HEK293T (cell line): ENCODE measurements around the gene MYH7.

Experiments
- ARNT ChIP-seq: fragments of 450-650 bp; IDR thresholded peaks from 2 replicates; pipeline ENCODE4 v1.6.1; 2017; ENCODE audit warnings: mild to moderate bottlenecking
- BHLHE40 ChIP-seq: fragments of 450-650 bp; IDR thresholded peaks from 2 replicates; pipeline ENCODE4 v1.6.1; 2016; ENCODE audit warnings: mild to moderate bottlenecking, moderate library complexity, borderline replicate concordance
- CTBP1 ChIP-seq: fragments of 450-650 bp; IDR thresholded peaks from 2 replicates; pipeline ENCODE4 v1.6.1; 2016; ENCODE audit warnings: borderline replicate concordance
- ELF4 ChIP-seq: fragments of 450-650 bp; IDR thresholded peaks from 2 replicates; pipeline ENCODE4 v1.6.1; 2017; ENCODE audit warnings: antibody characterized with exemption
- FOXA1 ChIP-seq: fragments of 450-650 bp; IDR thresholded peaks from 2 replicates; pipeline ENCODE4 v1.6.1; 2016; ENCODE audit warnings: mild to moderate bottlenecking
- FOXM1 ChIP-seq: fragments of 450-650 bp; IDR thresholded peaks from 2 replicates; pipeline ENCODE4 v1.6.1; 2017; ENCODE audit warnings: mild to moderate bottlenecking, borderline replicate concordance
- HDGF ChIP-seq: fragments of 450-650 bp; IDR thresholded peaks from 2 replicates; pipeline ENCODE4 v1.6.1; 2017; ENCODE audit warnings: antibody characterized with exemption, borderline replicate concordance
- SUZ12 ChIP-seq: fragments of 450-650 bp; IDR thresholded peaks from 2 replicates; pipeline ENCODE4 v1.6.1; 2016; ENCODE audit warnings: mild to moderate bottlenecking
- TARDBP ChIP-seq: fragments of 450-650 bp; IDR thresholded peaks from 2 replicates; pipeline ENCODE4 v1.6.1; 2016

GRCh38 chr14:23418021-23418420 is 17.4 kb downstream of the MYH7 start:
- no peak for TF ChIP-seq ELF4
- no peak for TF ChIP-seq TARDBP
- no peak for TF ChIP-seq FOXA1
- TF ChIP-seq FOXM1, result no peak
- no peak for TF ChIP-seq ARNT
- TF ChIP-seq HDGF, result no peak
- no peak for TF ChIP-seq CTBP1
- TF ChIP-seq BHLHE40, result no peak
- TF ChIP-seq SUZ12, result no peak
